GM12878 (cell line): Measurements from ENCODE around the gene CORO2B. TPM values are rescaled to one million over a fixed set of nuclear protein-coding genes. Genes with fewer than 3 reads are reported as not detected.

Source experiments
- ATAC-seq: fragments of 200-7000 bp; cut with Tn5 transposase; 3 replicates; pipeline ENCODE4 v1.9.1; 2020; ENCODE audit warnings: mild to moderate bottlenecking, moderate library complexity
- BruUV-seq: library from RNA; stranded (reverse); fragments of 400-500 nt; replicated peaks from 2 replicates; lab custom pipeline; 2021; lab: Mats Ljungman, UMichigan
- CTCF ChIA-PET: fragments of 300-600 bp; sonication (Branson Sonifier 250); formaldehyde crosslinking; extraction: SDS; loops from one replicate; lab custom pipeline; 2021; ENCODE audit warnings: inconsistent platforms; lab: Yijun Ruan, JAX
- POLR2A ChIA-PET: fragments of 350-600 bp; formaldehyde crosslinking; extraction: SDS; loops from one replicate; lab custom pipeline; 2021; ENCODE audit warnings: inconsistent platforms; lab: Charles Lee
- RAD21 ChIA-PET: fragments of 300-600 bp; sonication (Branson Sonifier 250); formaldehyde crosslinking; loops from one replicate; lab custom pipeline; 2023; ENCODE audit warnings: antibody characterized with exemption; ENCODE audit not compliant: unreplicated experiment; lab: Charles Lee
- SMC1A ChIA-PET: fragments of 300-600 bp; sonication (Branson Sonifier 250); formaldehyde crosslinking; loops from one replicate; lab custom pipeline; 2023; ENCODE audit not compliant: unreplicated experiment, uncharacterized antibody; lab: Charles Lee
- DNase-seq: peaks from one replicate; pipeline ENCODE4 v3.0.0-alpha.2; 2011; ENCODE audit warnings: low read depth, low spot score
- FAIRE-seq: peaks from 3 replicates; lab custom pipeline; 2011; peaks lifted over from hg19 to GRCh38; lab: Jason Lieb, UNC
- H2AFZ ChIP-seq: 2 replicates; pipeline ENCODE4 v1.6.0; 2011; ENCODE audit warnings: low read depth, low read length, control low read depth; ENCODE audit not compliant: control insufficient read depth
- H3K27ac ChIP-seq: 2 replicates; pipeline ENCODE4 v1.5.1; 2011; ENCODE audit warnings: control low read depth; ENCODE audit not compliant: control insufficient read depth, insufficient read depth
- H3K27me3 ChIP-seq, 2 experiments: replicated peaks in 1 of 2; 2 replicates each; pipeline versions ENCODE4 v1.6.0 to v1.6.1; 2011; ENCODE audit warnings: low read length in 1 of 2; ENCODE audit not compliant: control insufficient read depth in 2 of 2, insufficient read depth in 2 of 2
- H3K36me3 ChIP-seq, 2 experiments: 2 replicates each; pipeline ENCODE4 v1.5.1; 2011; ENCODE audit warnings: low read length in 1 of 2; ENCODE audit not compliant: control insufficient read depth in 2 of 2, insufficient read depth in 2 of 2
- H3K4me1 ChIP-seq: 2 replicates; pipeline ENCODE4 v1.6.1; 2011; ENCODE audit warnings: mild to moderate bottlenecking, low read length, moderate library complexity, mixed read lengths; ENCODE audit not compliant: control insufficient read depth, insufficient read depth
- H3K4me2 ChIP-seq: 2 replicates; pipeline ENCODE4 v1.6.0; 2011; ENCODE audit warnings: control low read depth; ENCODE audit not compliant: control insufficient read depth, insufficient read depth
- H3K4me3 ChIP-seq: fragments of 200-600 bp; sonication (generic); 2 replicates; pipeline ENCODE4 v1.5.1; 2016
- H3K79me2 ChIP-seq: 2 replicates; pipeline ENCODE4 v1.6.0; 2011; ENCODE audit warnings: low read length; ENCODE audit not compliant: control insufficient read depth, insufficient read depth
- H3K9ac ChIP-seq: 2 replicates; pipeline ENCODE4 v1.8.0; 2011; ENCODE audit warnings: low read length, control low read depth, mixed read lengths; ENCODE audit not compliant: control insufficient read depth, insufficient read depth
- H3K9me3 ChIP-seq: replicated peaks from 3 replicates; pipeline ENCODE4 v1.5.1; 2011; ENCODE audit warnings: mild to moderate bottlenecking, low read length; ENCODE audit not compliant: control insufficient read depth, insufficient read depth
- H4K20me1 ChIP-seq: 2 replicates; pipeline ENCODE4 v1.6.0; 2011; ENCODE audit not compliant: control insufficient read depth, insufficient read depth
- MLLT1 ChIP-seq: fragments of 450-650 bp; IDR thresholded peaks from 2 replicates; pipeline ENCODE4 v1.6.1; 2016; ENCODE audit warnings: mild to moderate bottlenecking
- MTA3 ChIP-seq: IDR thresholded peaks from 2 replicates; pipeline ENCODE4 v1.6.1; 2012; ENCODE audit warnings: low read length, inconsistent platforms, borderline replicate concordance
- NFYB ChIP-seq: IDR thresholded peaks from 2 replicates; pipeline ENCODE4 v1.6.1; 2011; ENCODE audit warnings: low read depth, mild to moderate bottlenecking, low read length, improper control_type of control experiment, moderate library complexity; ENCODE audit not compliant: insufficient read depth
- SUZ12 ChIP-seq: fragments of 200-600 bp; sonication (generic); IDR thresholded peaks from one replicate; pipeline ENCODE4 v1.6.1; 2018; ENCODE audit warnings: antibody characterized with exemption, mild to moderate bottlenecking; ENCODE audit not compliant: unreplicated experiment
- whole genome bisulfite sequencing: methylation state at CpG from one replicate; pipeline ENCODE4 v1.1.6; 2016; ENCODE audit warnings: low lambda C conversion rate; ENCODE audit not compliant: insufficient replicate concordance, insufficient coverage; ENCODE audit errors: missing lambda C conversion rate; 5-methylcytosine and 5-hydroxymethylcytosine counted together
- in situ Hi-C: fragments of 300-500 bp; cut with MboI; formaldehyde crosslinking; loops from 9 replicates; pipeline ENCODE4 v1.14.3; 2018; ENCODE audit warnings: mixed read lengths
- intact Hi-C: fragments of 100-400 bp; cut with micrococcal nuclease; formaldehyde crosslinking; loops from one replicate; pipeline ENCODE4 v1.14.2; 2022; ENCODE audit not compliant: unreplicated experiment
- polyA plus RNA-seq, 11 experiments: library from polyadenylated mRNA; depleted of rRNA in 4 of 11; unstranded in 6 of 11; stranded (reverse) in 5 of 11; fragments of >200 nt; fragmentation: Nextera tagmentation in 4 of 11; fragmentation: Illumina TruSeq in 1 of 11; extraction: Ambion mirVana in 4 of 11; extraction: Trizol in 1 of 11; gene quantifications; 1 replicate in 1 of 11; 2 replicates in 10 of 11; pipeline versions ENCODE4 v1.2.1 to v1.2.3, GENCODE V29; 2011 to 2016; ENCODE audit warnings: inconsistent platforms in 2 of 11, missing spikeins in 2 of 11, low read depth in 1 of 11
- total RNA-seq, 4 experiments: library from RNA; depleted of rRNA in 3 of 4; stranded (reverse); fragments of >200 nt in 3 of 4; fragmentation: Illumina TruSeq in 1 of 4; extraction: Trizol in 1 of 4; gene quantifications; 2 replicates each; pipeline versions ENCODE4 v1.2.1 to v1.2.3, GENCODE V29; 2013 to 2021
- TF ChIP-seq, protein P1 (sequence below): fragments of 450-650 bp; IDR thresholded peaks from 2 replicates; pipeline ENCODE4 v1.6.1; 2017; ENCODE audit warnings: borderline replicate concordance
- TF ChIP-seq, protein P2 (sequence below): fragments of 450-650 bp; IDR thresholded peaks from 2 replicates; pipeline ENCODE4 v1.6.1; 2017; ENCODE audit warnings: mild to moderate bottlenecking, low read depth, inconsistent platforms; ENCODE audit not compliant: poor library complexity, severe bottlenecking

Gene CORO2B
- total and polyA plus RNA-seq, 10 of the 15 experiments (the other 5 are each of a cell fraction or from before 2014, with no cell fraction given) = 0.05 to 0.73 (median 0.13) TPM; not detected in 4

DNA sequence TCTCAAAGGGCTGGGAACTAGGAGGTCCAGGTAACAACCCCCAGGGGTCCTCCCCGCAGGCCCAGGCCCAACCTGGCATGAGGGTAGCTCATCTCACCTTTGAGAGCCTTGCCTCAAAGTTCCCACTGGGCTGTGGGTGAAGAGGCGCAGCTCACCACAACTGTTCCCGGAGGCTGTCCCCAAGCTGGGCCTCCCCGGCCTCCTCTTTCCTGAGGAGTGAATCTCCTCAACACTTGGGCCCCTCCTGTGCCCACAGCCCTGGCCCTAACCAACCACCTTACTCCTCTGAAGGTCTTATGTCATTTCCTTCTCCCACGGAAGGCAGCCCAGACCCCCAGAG lies 27.5 kb upstream of the CORO2B start:
- Histone ChIP-seq H3K9me3 (no peaks in the 10 kb centered on the region), H3K9ac (no peak overlapping the region), H3K4me2 (no peak overlapping the region), H3K4me1 (no peaks in the 10 kb centered on the region), H3K4me3 (no peak overlapping the region), H3K36me3 (no peaks in the 10 kb centered on the region), H4K20me1 (no peaks in the 10 kb centered on the region), H3K79me2 (no peaks in the 10 kb centered on the region), H3K27ac (no peak overlapping the region), H2AFZ (no peak overlapping the region), H3K27me3 (no peaks in the 10 kb centered on the region)
- CTCF ChIA-PET = interaction anchor here (2.5 to 6.4 kb wide), 4 partner anchors 9 to 324 kb away, joined by 9 to 75 read pairs (median 40); no protein-coding TSS in a partner anchor
- RAD21 ChIA-PET = interaction anchor here (5.4 kb wide), 1 partner anchor 324 kb away, joined by 21 read pairs; no protein-coding TSS in a partner anchor
- FAIRE-seq (no peak), ATAC-seq (no peak), DNase-seq (no peak)
- intact Hi-C loops (loop anchor here (2.0 to 5.0 kb wide), 2 partner anchors 244 to 324 kb away; no protein-coding TSS in a partner anchor), in situ Hi-C loops (loop anchor here (5.0 kb wide), 1 partner anchor 326 kb away; no protein-coding TSS in a partner anchor)
- no TSS peak for BruUV-seq
- WGBS = 19% methylated on average over 5 of the region's 5 CpGs
- POLR2A ChIA-PET = no interaction called here
- TF ChIP-seq, protein P1, sequence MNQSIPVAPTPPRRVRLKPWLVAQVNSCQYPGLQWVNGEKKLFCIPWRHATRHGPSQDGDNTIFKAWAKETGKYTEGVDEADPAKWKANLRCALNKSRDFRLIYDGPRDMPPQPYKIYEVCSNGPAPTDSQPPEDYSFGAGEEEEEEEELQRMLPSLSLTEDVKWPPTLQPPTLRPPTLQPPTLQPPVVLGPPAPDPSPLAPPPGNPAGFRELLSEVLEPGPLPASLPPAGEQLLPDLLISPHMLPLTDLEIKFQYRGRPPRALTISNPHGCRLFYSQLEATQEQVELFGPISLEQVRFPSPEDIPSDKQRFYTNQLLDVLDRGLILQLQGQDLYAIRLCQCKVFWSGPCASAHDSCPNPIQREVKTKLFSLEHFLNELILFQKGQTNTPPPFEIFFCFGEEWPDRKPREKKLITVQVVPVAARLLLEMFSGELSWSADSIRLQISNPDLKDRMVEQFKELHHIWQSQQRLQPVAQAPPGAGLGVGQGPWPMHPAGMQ = no peak
- TF ChIP-seq NFYB (no peak), MTA3 (no peak)
- SMC1A ChIA-PET = interaction anchor here (2.3 to 3.7 kb wide), 2 partner anchors 11 to 324 kb away, joined by 15 to 18 read pairs; no protein-coding TSS in a partner anchor

DNA sequence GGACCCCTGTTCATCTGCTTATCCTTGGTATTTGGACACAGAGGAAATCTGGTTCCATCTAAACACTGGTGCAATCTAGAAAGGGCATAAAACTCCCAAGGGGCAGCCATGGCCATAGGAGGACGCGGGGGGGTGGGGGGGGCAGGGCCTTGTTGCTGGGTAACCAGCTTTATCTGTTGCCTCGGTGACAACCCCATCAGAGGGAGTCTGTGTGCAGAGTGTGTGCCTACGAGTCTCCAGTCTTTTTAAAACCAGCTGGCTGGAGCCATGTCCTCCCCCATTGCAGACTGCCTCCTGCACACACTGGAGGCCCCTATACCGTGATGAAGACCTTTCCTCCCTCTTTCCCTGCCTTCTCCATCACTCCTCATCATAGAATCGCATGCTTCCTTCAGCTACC lies 26.4 kb upstream of the CORO2B start:
- no peaks in the 10 kb centered on the region for H3K27me3 ChIP-seq
- TF ChIP-seq MLLT1 = no peak
- TF ChIP-seq SUZ12 = no peak
- TF ChIP-seq NFYB = no peak
- TF ChIP-seq, protein P2, sequence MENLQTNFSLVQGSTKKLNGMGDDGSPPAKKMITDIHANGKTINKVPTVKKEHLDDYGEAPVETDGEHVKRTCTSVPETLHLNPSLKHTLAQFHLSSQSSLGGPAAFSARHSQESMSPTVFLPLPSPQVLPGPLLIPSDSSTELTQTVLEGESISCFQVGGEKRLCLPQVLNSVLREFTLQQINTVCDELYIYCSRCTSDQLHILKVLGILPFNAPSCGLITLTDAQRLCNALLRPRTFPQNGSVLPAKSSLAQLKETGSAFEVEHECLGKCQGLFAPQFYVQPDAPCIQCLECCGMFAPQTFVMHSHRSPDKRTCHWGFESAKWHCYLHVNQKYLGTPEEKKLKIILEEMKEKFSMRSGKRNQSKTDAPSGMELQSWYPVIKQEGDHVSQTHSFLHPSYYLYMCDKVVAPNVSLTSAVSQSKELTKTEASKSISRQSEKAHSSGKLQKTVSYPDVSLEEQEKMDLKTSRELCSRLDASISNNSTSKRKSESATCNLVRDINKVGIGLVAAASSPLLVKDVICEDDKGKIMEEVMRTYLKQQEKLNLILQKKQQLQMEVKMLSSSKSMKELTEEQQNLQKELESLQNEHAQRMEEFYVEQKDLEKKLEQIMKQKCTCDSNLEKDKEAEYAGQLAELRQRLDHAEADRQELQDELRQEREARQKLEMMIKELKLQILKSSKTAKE = no peak

More for the DNA sequence above, 26.4 kb upstream of the CORO2B start:
- no TSS peak for BruUV-seq
- ChIA-PET SMC1A (interaction anchor here (1.4 kb wide), 1 partner anchor 324 kb away, joined by 3 read pairs; no protein-coding TSS in a partner anchor), RAD21 (interaction anchor here (5.4 kb wide), 1 partner anchor 323 kb away, joined by 21 read pairs; no protein-coding TSS in a partner anchor), CTCF (interaction anchor here (1.0 to 6.4 kb wide), 3 partner anchors 121 to 323 kb away, joined by 3 to 52 read pairs (median 3); no protein-coding TSS in a partner anchor), POLR2A (no interaction called here)
- Histone ChIP-seq H3K36me3 (no peaks in the 10 kb centered on the region), H3K4me2 (no peak overlapping the region), H3K9ac (no peak overlapping the region), H3K9me3 (no peaks in the 10 kb centered on the region), H3K4me1 (no peaks in the 10 kb centered on the region), H4K20me1 (no peaks in the 10 kb centered on the region), H3K4me3 (no peak overlapping the region), H3K27ac (no peak overlapping the region), H2AFZ (no peak overlapping the region), H3K79me2 (no peaks in the 10 kb centered on the region)
- 7% methylated on average over 6 of the region's 6 CpGs for WGBS
- in situ Hi-C loops (loop anchor here (5.0 kb wide), 1 partner anchor 325 kb away; no protein-coding TSS in a partner anchor), intact Hi-C loops (loop anchor here (5.0 kb wide), 1 partner anchor 245 kb away; no protein-coding TSS in a partner anchor)
- ATAC-seq (no peak), DNase-seq (no peak), FAIRE-seq (no peak)
